Measurements from ENCODE around the gene MPZL1.

The MPZL1 gene

DNA sequence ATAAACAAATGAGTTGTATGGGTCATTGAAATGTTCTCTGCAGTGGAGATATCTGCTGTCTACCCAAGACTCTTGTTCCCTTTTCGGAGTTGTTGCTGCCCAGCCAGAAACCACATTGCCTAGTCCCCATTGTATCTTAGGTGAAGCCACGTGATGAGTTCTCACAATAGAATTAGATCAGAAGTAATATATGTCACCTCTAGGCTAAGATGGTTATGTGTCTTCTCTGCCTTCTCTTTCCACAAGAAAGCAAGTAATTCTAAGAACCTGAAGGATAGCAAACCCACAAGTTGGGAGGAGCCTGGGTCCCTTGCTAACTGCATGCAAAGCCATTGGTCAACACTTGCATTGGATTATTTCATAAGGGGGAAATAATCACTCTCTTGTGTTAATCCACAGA is 115.5 kb downstream of the MPZL1 start:
- ChIA-PET CTCF (no interaction called here), POLR2A (ENCODE audit: low non-redundant PET) (no interaction called here)
- no peak overlapping the region for H3K27ac ChIP-seq
- TF ChIP-seq, protein P1, sequence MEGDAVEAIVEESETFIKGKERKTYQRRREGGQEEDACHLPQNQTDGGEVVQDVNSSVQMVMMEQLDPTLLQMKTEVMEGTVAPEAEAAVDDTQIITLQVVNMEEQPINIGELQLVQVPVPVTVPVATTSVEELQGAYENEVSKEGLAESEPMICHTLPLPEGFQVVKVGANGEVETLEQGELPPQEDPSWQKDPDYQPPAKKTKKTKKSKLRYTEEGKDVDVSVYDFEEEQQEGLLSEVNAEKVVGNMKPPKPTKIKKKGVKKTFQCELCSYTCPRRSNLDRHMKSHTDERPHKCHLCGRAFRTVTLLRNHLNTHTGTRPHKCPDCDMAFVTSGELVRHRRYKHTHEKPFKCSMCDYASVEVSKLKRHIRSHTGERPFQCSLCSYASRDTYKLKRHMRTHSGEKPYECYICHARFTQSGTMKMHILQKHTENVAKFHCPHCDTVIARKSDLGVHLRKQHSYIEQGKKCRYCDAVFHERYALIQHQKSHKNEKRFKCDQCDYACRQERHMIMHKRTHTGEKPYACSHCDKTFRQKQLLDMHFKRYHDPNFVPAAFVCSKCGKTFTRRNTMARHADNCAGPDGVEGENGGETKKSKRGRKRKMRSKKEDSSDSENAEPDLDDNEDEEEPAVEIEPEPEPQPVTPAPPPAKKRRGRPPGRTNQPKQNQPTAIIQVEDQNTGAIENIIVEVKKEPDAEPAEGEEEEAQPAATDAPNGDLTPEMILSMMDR (conservative IDR thresholded peaks at IDR 0.05; ENCODE audit: low read depth): no peak
- DNase-seq (ENCODE audit: low spot score): no peak

DNA sequence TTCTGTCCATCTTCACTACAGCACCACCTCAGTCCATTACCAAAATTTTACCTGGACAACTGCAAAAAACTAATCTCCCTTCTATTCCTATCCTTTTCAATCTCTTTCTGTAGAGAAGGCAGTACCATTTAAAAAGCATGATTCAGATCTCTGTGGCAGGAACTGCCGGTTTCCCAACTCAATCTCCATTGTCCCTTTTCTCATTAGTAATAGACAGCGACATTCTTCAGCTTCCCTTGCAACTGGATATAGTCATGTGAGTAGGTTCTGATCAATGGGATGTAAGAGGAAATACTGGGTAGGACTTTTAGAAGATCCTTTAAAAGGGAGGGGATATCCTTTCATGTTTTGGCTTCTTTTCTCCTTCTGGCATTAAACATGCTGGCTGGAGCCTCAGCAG is 117.2 kb downstream of the MPZL1 start:
- TF ChIP-seq, protein P1 (conservative IDR thresholded peaks at IDR 0.05; ENCODE audit: low read depth): no peak
- DNase-seq (ENCODE audit: low spot score): no peak
- CTCF ChIA-PET: no interaction called here
- POLR2A ChIA-PET (ENCODE audit: low non-redundant PET): no interaction called here
- H3K27ac ChIP-seq: no peak overlapping the region

Measured in RWPE1 (cell line).